SK-N-SH treated with all-trans-retinoic acid at 6 μM for 48 hours (cell line): ENCODE measurements around the gene PSMC1.

Experiments used
- ARNTL ChIP-seq: fragments of 450-650 bp; formaldehyde crosslinking; IDR thresholded peaks from 2 replicates; pipeline ENCODE4 v1.5.0; 2020; ENCODE audit warnings: low read depth, mild to moderate bottlenecking, moderate library complexity, borderline replicate concordance
- CREB5 ChIP-seq: fragments of 250-450 bp; sonication (Bioruptor Pico); IDR thresholded peaks from 2 replicates; pipeline ENCODE4 v1.5.1; 2020; ENCODE audit warnings: low read depth, mild to moderate bottlenecking, moderate library complexity
- RARB ChIP-seq: fragments of 250-450 bp; sonication (Bioruptor Pico); IDR thresholded peaks from 2 replicates; pipeline ENCODE4 v1.8.0; 2021; ENCODE audit warnings: mild to moderate bottlenecking, moderate library complexity
- TCF4 ChIP-seq: fragments of 250-450 bp; sonication (Bioruptor Pico); IDR thresholded peaks from 2 replicates; pipeline ENCODE4 v1.8.0; 2021; ENCODE audit warnings: mild to moderate bottlenecking, moderate library complexity, borderline replicate concordance
- ZC3H10 ChIP-seq: fragments of 250-450 bp; sonication (Bioruptor Pico); IDR thresholded peaks from 2 replicates; pipeline ENCODE4 v1.5.1; 2021; ENCODE audit warnings: mild to moderate bottlenecking, moderate library complexity
- ZFP3 ChIP-seq: fragments of 250-450 bp; sonication (Bioruptor Pico); IDR thresholded peaks from 2 replicates; pipeline ENCODE4 v1.5.0; 2020; ENCODE audit warnings: mild to moderate bottlenecking, moderate library complexity
- ZFP30 ChIP-seq: fragments of 450-650 bp; formaldehyde crosslinking; IDR thresholded peaks from 2 replicates; pipeline ENCODE4 v1.5.0; 2022; ENCODE audit warnings: mild to moderate bottlenecking, moderate library complexity
- ZNF70 ChIP-seq: fragments of 450-650 bp; formaldehyde crosslinking; IDR thresholded peaks from 2 replicates; pipeline ENCODE4 v1.5.0; 2020; ENCODE audit warnings: mild to moderate bottlenecking, moderate library complexity
- ZNF8 ChIP-seq: fragments of 450-650 bp; formaldehyde crosslinking; IDR thresholded peaks from 2 replicates; pipeline ENCODE4 v1.5.0; 2020; ENCODE audit warnings: mild to moderate bottlenecking, moderate library complexity
- TF ChIP-seq, protein P1 (sequence below): fragments of 250-450 bp; sonication (Bioruptor Pico); IDR thresholded peaks from 2 replicates; pipeline ENCODE4 v1.8.0; 2020; ENCODE audit warnings: mild to moderate bottlenecking, moderate library complexity, borderline replicate concordance

DNA sequence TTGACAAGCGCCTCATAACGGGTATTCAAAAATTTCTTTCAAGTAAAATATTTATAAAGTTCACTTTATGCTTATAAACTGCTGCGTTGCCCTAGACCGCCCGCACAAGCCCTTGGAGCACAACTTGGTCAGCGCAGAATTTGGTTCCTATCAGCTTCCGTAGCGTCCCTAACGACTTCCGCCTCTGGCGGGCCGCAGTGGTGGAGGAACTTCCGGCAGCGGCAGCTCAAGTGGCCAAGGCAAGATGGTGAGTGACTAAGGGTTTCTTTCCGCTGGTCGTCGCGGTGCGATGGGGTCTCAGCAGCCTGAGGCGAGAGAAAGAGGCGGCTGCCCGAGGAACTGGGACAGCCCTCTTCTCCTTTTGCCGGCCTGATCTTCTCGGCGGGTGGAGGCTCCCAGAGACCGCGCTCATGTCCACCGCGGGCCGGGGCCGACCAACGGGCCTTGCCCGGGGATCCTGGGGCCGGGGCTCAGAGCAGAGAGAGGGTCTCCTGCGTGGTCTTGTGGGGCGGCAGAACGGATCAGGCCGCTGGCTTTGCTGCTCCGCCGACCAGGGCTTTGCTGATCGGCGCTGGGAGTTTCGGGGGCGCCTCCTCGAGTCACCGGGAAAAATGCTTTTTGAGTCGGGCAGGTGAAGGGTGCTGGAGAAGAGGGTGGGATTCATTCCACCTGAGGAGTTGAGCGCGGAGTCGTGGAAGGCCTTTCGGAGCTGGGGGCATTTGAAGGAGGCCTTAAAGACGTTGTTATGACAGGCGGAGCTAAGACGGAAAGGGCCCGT, at the start of gene PSMC1:
- TF ChIP-seq, protein P1, sequence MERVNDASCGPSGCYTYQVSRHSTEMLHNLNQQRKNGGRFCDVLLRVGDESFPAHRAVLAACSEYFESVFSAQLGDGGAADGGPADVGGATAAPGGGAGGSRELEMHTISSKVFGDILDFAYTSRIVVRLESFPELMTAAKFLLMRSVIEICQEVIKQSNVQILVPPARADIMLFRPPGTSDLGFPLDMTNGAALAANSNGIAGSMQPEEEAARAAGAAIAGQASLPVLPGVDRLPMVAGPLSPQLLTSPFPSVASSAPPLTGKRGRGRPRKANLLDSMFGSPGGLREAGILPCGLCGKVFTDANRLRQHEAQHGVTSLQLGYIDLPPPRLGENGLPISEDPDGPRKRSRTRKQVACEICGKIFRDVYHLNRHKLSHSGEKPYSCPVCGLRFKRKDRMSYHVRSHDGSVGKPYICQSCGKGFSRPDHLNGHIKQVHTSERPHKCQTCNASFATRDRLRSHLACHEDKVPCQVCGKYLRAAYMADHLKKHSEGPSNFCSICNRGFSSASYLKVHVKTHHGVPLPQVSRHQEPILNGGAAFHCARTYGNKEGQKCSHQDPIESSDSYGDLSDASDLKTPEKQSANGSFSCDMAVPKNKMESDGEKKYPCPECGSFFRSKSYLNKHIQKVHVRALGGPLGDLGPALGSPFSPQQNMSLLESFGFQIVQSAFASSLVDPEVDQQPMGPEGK (CRISPR knock-in tag) = no peak
- TF ChIP-seq ZFP30 (CRISPR knock-in tag) (no peak), ZFP3 (CRISPR knock-in tag) (no peak), TCF4 (no peak), ARNTL (CRISPR knock-in tag) (no peak), RARB (CRISPR knock-in tag) (no peak), ZNF70 (CRISPR knock-in tag) (no peak), ZC3H10 (CRISPR knock-in tag) (no peak), ZNF8 (CRISPR knock-in tag) (no peak), CREB5 (CRISPR knock-in tag) (no peak)
